DMS53 (cell line): Measurements from ENCODE around the gene TP63.

Source experiments
- DNase-seq: peaks from one replicate; lab custom pipeline; 2025; lab: John Stamatoyannopoulos, UW

The TP63 gene

DNA sequence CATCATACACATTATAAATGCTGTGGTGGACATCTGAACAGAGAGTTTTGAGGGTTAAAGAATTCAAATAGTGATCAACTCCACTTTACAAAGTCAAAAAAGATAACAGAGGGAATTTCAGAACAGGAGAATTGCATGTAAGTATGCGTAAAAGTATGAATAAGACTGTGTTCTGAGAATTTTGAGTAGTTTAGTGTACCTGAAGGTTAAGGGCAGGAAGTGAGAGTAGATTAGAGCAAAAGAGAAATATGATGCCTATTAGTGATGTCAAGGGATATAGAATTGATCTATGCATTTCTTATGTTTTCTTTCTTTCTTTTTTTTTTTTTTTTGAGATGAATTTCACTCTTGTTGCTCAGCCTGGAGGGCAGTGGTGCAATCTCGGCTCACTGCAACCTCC, 53.1 kb downstream of the TP63 start:
- no peak for DNase-seq

DNA sequence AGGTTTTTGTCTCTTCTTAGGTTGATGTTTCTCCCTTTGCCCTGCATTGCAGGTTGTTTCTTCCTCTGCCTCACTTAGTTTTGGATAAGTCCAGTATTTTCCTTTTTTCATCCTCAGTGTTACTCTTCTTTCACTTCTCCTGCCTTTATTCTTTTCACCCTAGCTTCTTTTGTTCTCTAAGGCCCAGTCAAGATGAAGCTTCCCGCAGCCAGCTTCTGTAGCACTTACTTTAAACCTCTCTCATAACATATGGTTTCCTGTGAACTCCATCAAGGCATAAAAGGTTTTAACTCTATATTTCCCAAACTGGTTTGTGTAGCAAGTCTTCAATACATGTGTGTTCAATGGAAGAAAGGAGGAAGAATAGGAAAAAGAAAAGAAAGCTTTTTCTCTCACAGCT, 54.1 kb downstream of the TP63 start:
- DNase-seq = no peak

DNA sequence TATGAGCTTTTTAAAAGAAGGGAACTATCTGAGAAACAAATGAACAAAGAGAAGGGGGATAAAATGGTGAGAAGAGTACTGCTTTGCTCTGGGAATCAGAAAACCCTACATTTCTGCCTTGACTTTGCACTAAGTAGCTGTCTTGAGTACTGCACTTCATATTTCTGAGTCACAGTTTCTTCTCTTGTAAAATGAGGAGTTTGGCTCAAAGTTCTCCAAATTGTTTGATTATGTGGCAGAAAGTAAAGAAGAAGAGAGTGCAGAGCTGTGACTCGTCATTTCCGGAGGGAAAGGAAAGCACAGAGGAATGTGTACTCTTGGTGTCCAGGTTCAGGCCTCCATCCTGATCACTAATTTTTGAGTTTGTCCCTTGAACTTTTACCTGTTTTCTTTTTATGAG, 54.7 kb downstream of the TP63 start:
- peak; percentile 15 for DNase-seq

DNA sequence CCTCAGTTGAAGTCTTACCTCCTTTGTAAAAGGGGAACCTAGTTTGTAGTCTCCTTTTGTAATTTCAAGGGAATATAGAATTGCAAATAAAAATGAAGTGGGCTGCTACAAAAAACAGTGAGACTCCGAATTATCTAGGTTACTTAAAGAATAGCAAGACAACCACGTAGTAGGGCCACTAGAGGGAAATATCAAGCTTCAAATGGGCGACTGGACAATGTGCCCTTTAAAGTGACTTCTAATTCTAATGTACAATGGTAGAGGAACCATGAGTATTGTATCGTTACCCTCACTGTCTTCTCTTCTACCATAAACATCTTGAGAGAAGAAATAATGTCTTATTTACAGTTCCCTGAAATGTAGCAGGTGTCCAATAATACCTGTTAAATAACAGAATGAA, 56.3 kb downstream of the TP63 start:
- no peak for DNase-seq

DNA sequence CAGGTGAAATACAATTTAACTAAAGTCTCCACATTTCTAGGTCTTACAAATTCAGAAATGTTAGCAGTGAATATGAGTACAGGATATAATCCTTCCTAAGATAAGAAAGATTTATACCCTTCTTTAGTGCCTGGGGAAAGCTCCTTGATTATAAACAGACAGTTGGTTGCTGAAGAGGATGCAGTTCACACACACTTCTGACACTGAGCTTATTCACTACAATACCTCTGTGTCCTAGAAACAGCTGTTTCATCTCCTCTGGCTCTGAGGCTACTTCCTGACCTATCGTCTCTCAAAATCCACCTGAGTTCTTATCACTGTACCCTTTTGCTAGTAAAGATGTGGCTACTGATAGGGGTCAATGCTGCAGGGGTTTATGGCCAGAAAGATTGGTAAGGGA, 57.1 kb downstream of the TP63 start:
- DNase-seq = peak; percentile 67

DNA sequence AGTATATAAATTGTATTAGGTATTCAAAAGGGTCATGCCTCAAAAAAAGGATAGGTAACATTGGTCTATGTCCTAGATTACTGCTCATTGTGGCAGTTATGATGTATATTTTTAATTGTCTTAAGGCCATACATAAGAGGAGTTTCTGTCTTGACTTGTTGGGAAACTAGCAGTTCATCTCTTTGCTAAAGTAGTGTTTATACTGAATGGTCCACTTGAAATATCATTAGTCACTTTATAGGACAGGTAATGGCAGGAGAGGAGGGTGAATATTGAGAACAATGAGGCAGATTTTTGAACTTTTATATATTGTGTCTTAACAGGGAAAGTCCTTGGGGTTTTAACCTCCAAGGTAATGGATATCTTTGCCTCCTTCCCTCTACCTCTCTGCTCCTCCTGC, 58.4 kb downstream of the TP63 start:
- DNase-seq = peak; percentile 8

DNA sequence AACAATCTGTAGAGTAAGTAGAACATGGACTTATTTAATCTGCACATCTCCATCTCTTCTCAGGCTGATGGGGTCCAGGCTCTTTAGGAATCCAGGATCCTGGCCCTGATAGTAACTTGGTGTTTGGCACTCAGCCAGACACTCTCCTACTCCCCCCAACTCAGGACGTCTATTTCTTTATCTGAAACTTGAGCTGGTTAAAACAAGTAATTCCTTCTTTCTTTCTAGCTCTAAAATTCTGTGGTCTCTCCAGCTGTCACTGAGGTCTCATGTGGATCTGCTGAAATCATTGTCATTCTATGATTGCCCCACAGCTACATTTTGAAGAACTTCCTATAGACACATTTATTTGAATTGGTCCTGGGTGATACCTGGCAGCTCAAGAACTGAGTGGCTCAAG, 59.0 kb downstream of the TP63 start:
- no peak for DNase-seq

DNA sequence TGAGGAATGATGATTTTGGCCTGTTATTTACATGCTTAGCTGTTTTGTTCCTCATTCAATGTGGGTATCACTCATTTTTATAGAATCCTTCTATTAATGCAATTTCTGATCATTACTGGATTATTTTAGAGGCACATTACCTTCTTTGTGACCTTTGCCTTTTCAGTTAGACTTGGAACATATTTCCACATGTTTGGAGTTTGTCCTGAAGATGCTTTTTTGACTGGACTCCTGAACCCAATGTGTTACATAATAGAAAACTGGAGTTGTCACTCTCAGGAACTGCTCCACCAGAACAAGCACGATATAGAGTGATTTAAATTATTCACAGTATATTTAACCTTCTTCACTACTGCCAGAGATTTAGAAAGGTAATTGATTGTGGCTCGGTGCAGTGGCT, 59.5 kb downstream of the TP63 start:
- no peak for DNase-seq

DNA sequence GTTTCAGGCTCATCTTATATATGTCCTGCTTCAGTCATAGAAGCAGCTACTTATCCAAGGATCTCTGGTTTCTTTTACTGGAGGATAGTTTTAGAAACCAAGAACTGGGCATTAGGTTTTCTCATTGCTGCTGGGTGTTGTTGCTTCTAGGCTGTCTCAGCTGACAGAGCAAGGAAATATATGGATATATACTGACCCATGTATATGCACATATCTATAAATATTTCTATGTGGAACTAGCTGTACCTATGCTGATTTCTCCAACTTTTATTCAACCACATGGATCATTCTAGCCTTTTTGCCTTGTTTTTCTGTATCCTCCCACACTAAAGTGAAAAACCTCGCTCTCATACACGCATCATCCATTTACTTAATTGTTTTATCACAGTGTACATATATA, 64.2 kb downstream of the TP63 start:
- DNase-seq = no peak

DNA sequence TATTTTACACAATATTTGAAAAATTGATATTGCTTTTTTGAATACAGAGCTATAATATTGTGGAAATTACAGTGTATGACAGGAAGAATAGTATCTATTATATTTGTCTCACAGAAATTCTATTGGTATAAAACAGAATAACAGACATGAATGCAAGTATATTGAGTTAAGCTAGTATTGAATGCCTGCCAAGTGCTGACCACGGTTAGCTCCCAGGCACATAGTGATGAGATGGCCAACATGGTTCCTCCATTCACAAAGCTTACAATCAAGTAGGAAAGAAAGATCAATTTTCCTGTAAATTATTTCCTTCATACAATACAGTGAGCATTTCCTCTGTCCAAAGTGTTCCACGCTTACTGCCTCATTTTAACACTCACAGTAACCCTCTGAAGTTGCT, 67.6 kb downstream of the TP63 start:
- no peak for DNase-seq

DNA sequence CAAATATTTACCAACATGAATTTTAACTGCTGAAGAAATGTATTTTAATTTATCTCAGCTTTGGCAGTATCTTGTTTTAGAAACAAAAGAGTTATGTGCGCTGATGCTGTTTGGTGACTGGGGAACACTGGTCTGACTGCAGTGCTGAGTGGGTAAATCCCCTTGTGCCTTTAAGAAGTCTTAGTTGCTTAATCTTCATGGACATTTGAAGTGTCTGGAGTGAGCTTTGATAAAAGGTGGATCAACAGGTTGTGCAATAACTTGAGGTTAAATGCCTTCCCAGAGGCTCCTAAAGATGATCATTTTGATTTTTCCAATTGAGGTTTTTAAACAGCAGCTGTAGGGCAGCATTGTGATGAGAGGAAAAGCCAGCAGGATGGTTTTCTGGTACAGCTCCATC, 68.7 kb downstream of the TP63 start:
- no peak for DNase-seq

DNA sequence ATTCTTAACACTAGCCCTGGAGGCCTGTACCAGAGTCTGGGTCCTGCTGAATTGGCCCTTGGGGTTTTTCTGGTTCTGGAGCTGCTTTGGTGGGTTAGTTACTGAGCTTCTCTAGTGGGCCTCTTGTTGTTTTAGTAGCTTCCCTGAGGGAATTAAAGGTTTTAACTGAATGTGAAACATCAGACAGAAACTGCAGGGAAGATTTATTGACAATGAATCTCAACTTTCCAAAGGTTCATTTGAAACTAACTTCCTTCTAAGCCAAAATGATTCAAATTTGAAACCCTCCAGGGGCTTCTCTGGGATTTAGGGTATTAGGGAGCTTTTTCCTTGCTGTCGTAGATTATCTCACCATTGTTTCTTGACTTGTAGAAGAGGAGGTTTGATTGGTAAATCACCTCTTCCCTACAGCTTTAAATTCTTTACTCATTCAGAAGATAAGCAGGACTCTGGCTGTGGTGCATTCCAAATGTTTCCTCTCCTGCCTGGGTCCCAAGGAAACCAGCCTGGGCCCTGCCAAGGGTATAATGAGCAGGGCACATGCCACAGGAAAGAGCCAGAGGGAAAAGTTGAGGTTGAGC, 71.0 kb downstream of the TP63 start:
- no peak for DNase-seq

DNA sequence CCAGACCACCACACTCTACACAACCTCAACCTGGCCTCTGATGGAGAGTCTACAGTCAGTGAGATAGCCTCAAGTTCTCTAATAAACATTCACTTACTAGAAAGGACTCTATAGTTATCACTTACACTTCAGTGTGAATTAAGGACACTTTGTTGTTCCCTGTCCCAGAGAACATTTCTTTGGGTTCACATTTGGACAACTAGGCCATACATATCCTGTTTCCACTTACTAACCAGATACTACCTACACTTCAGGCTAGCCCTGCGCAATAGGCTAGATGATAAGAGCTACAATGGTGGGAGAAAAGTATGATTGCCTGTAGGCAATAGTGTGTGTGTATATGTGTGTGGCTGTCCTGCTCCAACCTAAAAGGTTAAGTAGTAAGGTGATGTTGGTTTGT, 72.7 kb downstream of the TP63 start:
- DNase-seq = no peak

DNA sequence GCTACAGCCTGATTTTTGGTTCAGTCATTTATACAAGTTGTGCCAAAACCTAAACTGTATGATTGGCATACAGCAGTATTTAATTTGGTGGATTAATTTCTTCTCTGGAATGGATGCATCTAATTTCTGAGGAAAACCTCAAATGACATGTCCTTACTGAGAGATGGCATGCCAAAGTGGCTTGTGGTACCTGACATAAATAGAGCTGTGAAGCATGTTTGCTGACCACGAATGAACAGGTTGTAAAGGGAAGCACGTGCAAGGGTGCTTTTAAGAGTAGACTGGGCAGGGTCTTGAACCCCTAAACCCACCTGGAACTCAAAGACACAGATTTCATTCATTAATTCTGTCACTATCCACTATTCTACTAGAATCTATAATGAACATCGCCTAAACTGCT, 77.2 kb downstream of the TP63 start:
- DNase-seq = no peak

DNA sequence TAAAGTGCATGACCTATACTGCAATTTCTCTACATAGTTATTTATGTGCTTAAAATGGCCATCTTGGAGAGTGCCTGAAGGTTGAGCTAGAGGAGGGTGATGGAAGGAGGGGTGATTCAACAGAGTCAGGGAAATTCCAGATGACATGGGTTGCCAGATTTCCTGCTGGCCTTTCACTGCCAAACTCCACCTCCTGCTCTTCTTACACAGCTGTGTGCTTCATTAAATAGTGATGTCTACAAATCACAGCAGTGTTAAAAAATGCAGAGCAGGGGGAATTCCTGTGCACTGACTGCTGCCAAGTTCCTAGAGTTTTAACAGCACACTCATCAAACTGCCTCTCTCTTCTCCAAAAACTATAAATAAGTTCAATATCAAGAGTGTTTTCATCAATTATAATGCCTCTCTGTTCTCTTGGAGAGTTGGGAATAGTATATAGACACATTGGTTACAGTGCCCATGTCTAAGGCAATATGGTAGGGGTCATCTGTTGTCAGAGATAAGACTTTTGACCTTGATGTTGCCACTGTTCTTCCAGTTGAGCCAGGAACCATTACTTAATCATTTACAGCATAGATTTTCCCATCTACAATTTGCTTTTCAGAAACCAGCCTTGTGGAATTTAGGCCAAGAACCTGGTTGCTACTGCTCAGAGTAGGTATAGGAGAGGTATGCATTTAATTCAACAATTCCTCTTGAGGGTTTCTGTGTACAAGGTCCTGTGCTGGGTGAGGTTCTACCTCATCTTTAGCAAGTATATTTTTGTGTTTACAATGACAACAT, 79.6 kb downstream of the TP63 start:
- peak; percentile 32 for DNase-seq

DNA sequence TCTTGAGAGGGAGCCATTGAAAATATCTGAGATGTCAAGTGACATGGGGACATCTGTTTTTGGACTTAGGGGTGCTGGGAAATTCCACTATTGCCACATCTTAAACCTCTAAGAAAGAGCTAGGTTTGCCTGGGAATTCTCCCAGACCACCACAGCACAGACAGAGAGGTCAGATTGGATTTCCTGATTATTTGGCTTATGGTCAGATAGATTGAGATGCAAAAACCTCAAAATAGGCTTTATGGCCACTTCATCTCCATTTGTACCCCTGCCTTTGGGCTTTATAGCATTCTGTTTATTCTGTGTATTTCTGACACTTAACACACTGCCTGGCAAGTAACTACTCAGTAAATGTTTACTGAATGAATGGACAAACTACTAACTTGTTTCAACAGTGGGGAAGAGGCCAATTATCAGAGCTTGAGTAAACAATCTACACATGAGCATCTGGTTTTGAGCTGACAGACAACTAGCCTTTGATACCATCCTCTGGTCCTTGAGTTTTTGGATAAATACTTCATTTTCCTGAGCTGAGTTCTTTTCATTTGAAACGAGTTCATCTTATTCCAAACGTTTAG, 81.8 kb downstream of the TP63 start:
- peak; percentile 87 for DNase-seq

DNA sequence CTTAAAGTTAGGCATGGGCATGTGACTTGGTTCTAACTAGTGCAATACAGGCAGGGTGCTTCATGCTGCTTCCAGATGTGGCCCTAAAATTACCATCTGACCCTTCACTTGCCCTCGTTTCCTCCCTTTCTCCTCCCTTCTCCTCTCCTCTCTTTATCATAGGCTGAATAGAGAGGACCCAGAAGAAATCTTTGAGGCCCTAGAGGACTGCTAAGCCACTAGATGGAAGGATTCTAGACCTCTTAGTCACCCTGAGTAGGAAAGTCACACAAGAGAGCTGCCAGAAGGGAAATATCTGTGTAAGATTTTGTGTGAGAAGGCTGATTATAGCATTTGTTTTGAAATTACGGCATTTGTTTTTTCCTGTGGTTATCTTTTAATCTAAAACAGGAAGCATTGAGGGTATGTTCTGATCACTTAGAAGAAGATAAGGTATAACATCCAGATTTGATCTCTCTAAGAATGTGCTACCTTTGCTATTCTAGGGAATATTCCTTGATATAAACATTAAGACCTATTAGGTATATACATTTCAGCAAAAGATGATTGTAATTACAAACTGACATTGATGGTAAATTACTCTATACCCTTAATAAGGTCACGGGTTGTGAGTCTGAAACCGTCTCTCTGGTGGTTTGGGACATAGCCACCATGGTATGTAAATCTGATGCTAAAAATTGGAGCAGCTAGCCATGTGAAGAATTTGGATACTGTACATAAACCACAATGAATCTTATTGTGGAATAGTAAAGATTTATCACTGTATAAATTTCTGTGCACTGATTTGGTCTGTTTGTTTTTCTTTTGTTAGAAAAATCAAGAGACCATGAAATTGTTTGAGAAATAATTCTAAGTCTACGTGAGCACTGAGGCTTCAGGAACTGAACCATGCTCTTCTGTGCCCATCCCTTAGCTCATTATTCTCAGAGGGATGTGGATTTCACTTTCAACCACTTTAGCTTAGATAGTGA, 84.1 kb downstream of the TP63 start:
- DNase-seq = peak; percentile 6

DNA sequence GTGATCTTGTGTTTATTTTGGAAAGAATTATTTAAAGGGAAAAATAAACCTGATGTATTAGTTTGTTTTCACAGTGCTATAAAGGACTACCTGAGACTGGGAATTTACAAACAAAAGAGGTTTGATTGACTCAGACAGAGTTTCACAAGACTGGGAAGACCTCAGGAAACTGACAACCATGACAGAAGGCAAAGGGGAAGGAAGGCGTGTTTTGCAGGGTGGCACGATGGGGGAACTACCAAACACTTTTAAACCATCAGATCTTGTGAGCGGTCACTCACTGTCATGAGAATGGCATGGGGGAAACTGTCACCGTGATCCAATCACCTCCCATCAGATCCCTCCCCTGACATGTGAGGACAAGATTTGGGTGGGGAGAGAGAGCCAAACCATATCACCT, 87.0 kb downstream of the TP63 start:
- DNase-seq = no peak

DNA sequence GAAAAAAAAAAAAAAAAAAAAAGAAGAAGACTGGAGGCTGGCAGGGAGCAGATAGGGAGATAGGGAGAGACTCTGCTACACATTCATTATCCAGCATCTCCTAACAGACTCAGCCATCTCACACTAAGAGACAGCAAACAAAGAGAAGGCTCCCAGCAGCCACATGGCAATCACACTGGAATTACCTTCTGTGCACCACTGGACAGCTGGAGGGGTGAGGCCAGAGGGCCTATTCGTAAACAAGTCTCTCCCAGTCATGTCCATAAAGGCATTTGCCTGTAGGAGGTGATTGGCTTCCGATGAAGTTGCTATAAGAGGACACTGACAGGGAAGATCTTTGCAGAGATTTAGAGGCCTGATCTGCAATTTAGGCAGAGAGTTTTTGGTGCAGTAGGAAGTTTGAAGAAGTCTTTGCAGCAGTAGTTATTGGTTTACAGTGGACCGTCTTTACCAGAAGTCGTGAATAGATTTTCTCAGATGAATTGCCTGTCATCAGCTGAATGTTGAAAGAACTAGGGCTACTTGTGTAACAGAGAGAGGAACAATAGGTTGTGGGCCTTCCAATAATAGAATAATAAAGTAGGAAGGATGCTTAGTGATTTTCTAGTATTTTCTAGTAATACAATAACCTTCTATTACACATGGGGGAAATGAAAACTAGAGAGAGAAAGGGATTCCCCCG, 89.7 kb downstream of the TP63 start:
- peak; percentile 3 for DNase-seq

DNA sequence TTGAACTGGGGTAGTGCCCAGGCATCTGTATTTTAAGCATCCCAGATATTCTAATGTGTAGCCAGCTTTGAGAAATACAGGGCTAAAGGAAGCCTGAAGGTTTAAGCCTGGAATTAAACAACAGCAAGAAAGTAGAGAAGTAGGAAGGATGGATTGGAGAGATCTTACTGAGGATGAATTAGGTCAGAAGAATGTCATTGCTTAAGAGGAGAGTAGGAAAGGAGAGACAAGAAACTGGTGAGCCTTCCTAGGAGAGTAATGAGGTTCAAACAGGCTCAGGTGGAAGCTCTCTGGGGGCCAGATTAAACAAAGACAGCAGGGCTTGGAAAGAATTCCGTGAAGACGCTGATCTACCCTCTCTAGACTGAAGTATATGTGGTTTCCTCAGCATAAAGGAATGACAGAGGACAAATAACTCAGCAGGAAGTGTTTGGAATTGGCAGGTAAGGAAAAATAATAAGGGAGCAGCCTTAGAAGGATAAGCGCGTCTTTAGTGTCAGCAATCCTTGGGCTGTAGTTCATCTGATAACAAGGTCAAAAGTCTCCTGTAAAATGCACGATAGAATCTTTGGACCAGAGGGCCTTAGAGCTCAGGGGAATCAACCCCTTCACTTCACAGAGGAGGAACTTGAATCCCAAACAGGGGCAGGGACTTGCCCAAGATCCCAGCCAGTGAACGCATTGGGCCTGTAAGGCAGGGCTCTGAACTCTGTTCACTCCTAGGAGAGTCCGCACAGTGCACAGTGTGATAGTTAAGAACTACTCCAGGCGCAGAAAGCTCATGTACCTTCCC, 90.9 kb downstream of the TP63 start:
- no peak for DNase-seq

DNA sequence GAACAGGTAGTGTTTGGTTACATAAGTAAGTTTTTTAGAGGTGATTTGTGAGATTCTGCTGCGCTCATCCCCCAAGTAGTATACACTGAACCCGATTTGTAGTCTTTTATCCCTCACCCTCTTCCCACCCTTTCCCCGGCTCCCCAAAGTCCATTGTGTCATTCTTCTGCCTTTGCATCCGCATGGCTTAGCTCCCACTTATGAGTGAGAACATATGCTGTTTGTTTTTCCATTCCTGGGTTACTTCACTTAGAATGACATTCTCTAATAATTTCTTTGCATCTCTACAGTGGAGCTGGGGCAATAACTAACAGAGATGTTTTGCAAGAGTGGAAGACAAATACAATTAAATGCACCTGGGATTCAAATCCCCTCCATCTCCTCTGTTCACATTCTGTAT, 93.2 kb downstream of the TP63 start:
- DNase-seq = no peak
